AG09309 (cell line): ENCODE data around the gene RBMS3.

ENCODE experiments used
- DNase-seq: peaks from one replicate; pipeline ENCODE4 v3.0.0-alpha.2; 2010; ENCODE audit warnings: low read depth
- H3K4me3 ChIP-seq: 2 replicates; pipeline ENCODE4 v1.5.1; 2011; ENCODE audit warnings: mild to moderate bottlenecking, low read depth, low read length, moderate library complexity; ENCODE audit not compliant: control insufficient read depth
- TF ChIP-seq, protein P1 (sequence below): IDR thresholded peaks from 2 replicates; pipeline ENCODE4 v1.5.1; 2011; ENCODE audit warnings: mild to moderate bottlenecking, low read depth, low read length, inconsistent platforms; ENCODE audit not compliant: insufficient read depth, control insufficient read depth; ENCODE audit errors: missing control alignments

The RBMS3 gene

GRCh38 chr3:29771602-29772001 lies 490.7 kb downstream of the RBMS3 start:
- H3K4me3 ChIP-seq: no peak overlapping the region
- no peak for DNase-seq
- TF ChIP-seq, protein P1, sequence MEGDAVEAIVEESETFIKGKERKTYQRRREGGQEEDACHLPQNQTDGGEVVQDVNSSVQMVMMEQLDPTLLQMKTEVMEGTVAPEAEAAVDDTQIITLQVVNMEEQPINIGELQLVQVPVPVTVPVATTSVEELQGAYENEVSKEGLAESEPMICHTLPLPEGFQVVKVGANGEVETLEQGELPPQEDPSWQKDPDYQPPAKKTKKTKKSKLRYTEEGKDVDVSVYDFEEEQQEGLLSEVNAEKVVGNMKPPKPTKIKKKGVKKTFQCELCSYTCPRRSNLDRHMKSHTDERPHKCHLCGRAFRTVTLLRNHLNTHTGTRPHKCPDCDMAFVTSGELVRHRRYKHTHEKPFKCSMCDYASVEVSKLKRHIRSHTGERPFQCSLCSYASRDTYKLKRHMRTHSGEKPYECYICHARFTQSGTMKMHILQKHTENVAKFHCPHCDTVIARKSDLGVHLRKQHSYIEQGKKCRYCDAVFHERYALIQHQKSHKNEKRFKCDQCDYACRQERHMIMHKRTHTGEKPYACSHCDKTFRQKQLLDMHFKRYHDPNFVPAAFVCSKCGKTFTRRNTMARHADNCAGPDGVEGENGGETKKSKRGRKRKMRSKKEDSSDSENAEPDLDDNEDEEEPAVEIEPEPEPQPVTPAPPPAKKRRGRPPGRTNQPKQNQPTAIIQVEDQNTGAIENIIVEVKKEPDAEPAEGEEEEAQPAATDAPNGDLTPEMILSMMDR: no peak

DNA sequence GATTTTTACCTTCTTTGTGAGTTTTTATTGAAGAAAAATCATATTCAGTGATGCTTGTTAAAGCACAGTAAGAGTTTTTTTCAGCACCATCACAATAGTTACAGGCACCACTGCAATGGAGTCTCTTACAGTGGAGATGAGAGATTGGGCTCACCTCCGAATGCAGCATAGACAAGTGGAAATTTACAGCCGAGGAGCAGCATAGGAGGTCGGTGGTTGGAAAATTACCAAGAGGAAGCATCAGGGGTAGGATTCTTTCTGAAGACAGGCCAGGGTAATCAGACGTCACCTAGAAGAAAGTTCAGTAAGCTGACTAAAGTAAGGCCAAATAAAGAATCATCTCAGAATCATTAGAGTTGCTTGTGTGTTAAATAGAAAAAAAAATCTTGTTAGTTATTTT lies 491.6 kb downstream of the RBMS3 start:
- TF ChIP-seq, protein P1: no peak
- DNase-seq: no peak
- no peak overlapping the region for H3K4me3 ChIP-seq

DNA sequence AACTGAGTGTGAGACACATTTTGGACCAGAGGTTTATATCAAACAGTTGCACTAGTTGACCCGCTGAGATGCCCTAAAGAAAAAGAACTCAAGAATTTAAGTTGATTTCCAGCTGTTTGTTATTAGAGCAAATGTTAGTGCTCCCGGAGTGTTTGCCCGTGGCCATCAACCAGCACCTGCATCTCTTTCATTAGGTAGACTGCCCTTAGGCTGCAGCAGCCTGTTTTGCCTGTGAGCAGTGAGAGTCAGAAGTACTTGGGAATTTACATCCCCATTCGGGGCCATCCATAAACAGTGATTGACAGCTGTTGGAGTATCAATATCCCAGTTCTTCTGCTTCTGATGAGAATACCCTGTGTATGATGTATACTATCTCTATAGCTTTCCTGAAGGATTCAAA lies 492.6 kb downstream of the RBMS3 start:
- DNase-seq: no peak
- TF ChIP-seq, protein P1: no peak
- no peak overlapping the region for H3K4me3 ChIP-seq

GRCh38 chr3:29775340-29775739 lies 494.5 kb downstream of the RBMS3 start:
- peak; percentile 46 for DNase-seq
- no peak overlapping the region for H3K4me3 ChIP-seq
- TF ChIP-seq, protein P1: no peak

GRCh38 chr3:29777869-29778268 lies 497.0 kb downstream of the RBMS3 start:
- H3K4me3 ChIP-seq: no peak overlapping the region
- TF ChIP-seq, protein P1: no peak
- no peak for DNase-seq

- no peak overlapping the region for H3K4me3 ChIP-seq
- no peak for DNase-seq
- TF ChIP-seq, protein P1: no peak
These were observed 508.8 kb downstream of the RBMS3 start for GRCh38 chr3:29789686-29790085.

- TF ChIP-seq, protein P1: no peak
- no peak overlapping the region for H3K4me3 ChIP-seq
- no peak for DNase-seq
These were observed 515.9 kb downstream of the RBMS3 start for GRCh38 chr3:29796808-29797207.
